ENCODE measurements around the gene LPCAT2.

The LPCAT2 gene

DNA sequence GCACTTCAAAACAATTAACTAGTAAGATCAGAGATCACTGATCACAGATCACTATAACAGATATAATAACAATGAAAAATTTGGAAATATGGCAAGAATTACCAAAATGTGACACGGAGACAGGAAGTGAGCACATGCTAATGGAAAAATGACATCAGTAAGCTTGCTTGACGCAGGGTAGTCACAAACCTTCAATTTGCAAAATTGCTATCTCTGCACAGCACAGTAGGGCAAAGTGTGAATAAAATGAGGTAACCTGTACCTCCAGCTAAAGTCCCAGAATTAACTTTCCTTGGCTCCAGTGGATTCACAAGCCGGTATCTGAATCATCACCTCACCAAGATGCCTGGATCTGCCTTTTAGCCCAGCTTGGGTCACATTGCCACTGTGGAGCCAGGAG lies 34.1 kb upstream of the LPCAT2 start:
- no peak for DNase-seq (ENCODE audit: low spot score)
- ChIA-PET CTCF (no interaction called here), POLR2A (ENCODE audit: low non-redundant PET) (no interaction called here)

DNA sequence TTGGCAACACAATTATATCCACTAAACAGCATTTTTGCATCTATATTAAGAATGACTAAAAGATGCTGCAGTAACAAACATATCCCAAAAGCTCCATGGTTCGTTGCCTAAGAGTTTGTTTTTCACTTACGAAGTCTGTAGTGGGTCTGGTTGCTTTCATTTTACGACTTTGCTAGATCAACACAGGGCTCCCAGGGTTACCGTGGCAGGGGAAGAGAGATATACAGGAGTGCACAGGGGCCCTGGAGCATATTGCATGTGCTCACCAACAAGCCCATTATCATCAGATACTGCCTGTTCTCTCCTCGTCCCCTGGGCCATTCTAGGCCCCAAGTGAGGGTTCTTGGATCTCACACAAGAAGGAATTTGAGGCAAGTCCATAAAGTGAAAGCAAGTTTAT lies 33.0 kb upstream of the LPCAT2 start:
- H3K27ac ChIP-seq = no peak overlapping the region
- POLR2A ChIA-PET (ENCODE audit: low non-redundant PET) = no interaction called here
- TF ChIP-seq, protein P1, sequence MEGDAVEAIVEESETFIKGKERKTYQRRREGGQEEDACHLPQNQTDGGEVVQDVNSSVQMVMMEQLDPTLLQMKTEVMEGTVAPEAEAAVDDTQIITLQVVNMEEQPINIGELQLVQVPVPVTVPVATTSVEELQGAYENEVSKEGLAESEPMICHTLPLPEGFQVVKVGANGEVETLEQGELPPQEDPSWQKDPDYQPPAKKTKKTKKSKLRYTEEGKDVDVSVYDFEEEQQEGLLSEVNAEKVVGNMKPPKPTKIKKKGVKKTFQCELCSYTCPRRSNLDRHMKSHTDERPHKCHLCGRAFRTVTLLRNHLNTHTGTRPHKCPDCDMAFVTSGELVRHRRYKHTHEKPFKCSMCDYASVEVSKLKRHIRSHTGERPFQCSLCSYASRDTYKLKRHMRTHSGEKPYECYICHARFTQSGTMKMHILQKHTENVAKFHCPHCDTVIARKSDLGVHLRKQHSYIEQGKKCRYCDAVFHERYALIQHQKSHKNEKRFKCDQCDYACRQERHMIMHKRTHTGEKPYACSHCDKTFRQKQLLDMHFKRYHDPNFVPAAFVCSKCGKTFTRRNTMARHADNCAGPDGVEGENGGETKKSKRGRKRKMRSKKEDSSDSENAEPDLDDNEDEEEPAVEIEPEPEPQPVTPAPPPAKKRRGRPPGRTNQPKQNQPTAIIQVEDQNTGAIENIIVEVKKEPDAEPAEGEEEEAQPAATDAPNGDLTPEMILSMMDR (conservative IDR thresholded peaks at IDR 0.05; ENCODE audit: low read depth) = no peak
- CTCF ChIA-PET = no interaction called here
- DNase-seq (ENCODE audit: low spot score) = no peak

More for the DNA sequence above, 34.1 kb upstream of the LPCAT2 start:
- no peak overlapping the region for H3K27ac ChIP-seq
- TF ChIP-seq, protein P1 (conservative IDR thresholded peaks at IDR 0.05; ENCODE audit: low read depth) = no peak

DNA sequence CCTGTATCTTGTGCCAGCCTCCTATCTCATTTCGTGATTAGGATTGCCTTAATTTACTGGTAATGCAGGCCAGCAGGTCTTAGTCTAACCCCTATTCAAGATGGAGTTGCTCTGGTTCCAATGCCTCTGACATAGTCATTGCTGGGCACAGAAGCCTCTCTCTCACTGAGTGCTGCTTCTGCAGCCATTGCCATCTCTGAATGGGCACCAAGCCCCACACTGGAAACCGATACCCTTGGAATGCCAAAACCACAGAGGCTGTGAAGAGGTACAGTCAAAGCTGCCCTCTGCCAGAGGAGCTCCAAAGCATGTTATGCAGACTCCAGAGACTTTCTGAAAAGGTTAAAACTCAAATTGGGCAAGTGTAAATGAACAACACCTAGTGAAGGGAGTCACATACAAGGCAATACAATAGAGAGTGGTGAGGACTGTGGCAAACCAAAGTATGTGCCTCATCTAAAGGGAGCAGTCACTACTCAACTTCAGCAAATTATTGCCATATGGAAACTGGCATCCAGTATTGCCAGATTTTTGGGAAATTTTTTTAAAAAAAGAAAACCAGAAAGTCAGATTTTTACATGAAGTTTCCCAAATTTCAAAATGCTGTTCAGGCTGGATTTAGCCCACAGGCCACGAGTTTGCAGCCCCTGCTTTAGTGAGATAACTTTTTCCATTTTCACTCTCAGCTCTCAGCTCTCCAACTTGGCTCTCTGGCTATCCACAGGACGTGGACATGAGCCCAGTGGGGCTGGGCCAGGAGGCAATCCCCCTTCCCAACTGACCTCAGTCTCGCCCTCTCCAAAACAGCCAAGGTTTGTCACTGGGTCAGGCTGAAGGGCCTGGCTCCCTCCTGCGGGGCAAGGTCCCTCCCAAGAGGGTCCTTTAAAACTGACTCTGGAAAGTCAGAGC lies 32.0 kb upstream of the LPCAT2 start:
- POLR2A ChIA-PET (ENCODE audit: low non-redundant PET) = no interaction called here

DNA sequence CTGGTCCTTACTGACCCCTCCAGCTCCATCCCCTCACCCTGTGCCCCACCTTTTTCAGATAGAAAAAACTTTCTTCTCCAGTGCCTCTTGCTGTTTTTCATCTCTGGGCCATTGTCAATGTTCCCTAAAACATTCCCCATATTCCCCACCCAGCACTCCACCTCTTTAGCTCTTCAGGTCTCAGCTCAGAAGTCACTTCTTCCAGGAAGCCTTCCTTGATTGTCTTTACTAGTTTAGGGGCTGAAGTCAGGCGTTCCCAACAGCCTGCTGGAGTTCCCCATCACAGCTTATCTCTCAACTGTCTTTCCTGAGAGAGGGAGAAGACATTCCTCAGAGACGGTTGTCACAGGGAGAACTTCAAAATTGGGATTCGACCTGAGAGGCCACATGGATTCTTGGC lies 31.1 kb upstream of the LPCAT2 start:
- DNase-seq (ENCODE audit: low spot score) = no peak
- TF ChIP-seq, protein P1 (conservative IDR thresholded peaks at IDR 0.05; ENCODE audit: low read depth) = no peak
- POLR2A ChIA-PET (ENCODE audit: low non-redundant PET) = no interaction called here
- H3K27ac ChIP-seq = no peak overlapping the region
- CTCF ChIA-PET = no interaction called here

More for the DNA sequence above, 32.0 kb upstream of the LPCAT2 start:
- TF ChIP-seq, protein P1 (conservative IDR thresholded peaks at IDR 0.05; ENCODE audit: low read depth) = no peak
- no peak overlapping the region for H3K27ac ChIP-seq
- no peak for DNase-seq (ENCODE audit: low spot score)
- CTCF ChIA-PET = interaction anchor here (1.0 kb wide), 1 partner anchor 12 kb away, joined by 3 read pairs; no protein-coding TSS in a partner anchor

DNA sequence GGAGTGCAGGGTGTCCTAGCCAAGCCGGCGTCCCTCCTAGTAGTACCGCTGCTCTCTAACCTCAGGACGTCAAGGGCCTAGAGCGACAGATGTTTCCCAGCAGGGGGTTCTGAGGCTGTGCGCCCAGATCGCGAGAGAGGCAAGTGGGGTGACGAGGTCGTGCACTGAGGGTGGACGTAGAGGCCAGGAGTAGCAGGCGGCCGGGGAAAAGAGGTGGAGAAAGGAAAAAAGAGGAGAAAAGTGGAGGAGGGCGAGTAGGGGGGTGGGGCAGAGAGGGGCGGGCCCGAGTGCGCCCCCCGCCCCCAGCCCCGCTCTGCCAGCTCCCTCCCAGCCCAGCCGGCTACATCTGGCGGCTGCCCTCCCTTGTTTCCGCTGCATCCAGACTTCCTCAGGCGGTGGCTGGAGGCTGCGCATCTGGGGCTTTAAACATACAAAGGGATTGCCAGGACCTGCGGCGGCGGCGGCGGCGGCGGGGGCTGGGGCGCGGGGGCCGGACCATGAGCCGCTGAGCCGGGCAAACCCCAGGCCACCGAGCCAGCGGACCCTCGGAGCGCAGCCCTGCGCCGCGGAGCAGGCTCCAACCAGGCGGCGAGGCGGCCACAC lies 29.9 kb upstream of the LPCAT2 start, which contains the start of gene MMP2:
Gene MMP2, plus strand, starts transcription at position 372 of the 603 bp plus-strand sequence. CDS start 282 bp downstream, outside the sequence.
- ChIA-PET CTCF (no interaction called here), POLR2A (ENCODE audit: low non-redundant PET) (no interaction called here)
- H3K27ac ChIP-seq = peak within 1 kb of the TSS; percentile 59
- peak; percentile 23 for DNase-seq (ENCODE audit: low spot score)
- TF ChIP-seq, protein P1 (conservative IDR thresholded peaks at IDR 0.05; ENCODE audit: low read depth) = no peak

DNA sequence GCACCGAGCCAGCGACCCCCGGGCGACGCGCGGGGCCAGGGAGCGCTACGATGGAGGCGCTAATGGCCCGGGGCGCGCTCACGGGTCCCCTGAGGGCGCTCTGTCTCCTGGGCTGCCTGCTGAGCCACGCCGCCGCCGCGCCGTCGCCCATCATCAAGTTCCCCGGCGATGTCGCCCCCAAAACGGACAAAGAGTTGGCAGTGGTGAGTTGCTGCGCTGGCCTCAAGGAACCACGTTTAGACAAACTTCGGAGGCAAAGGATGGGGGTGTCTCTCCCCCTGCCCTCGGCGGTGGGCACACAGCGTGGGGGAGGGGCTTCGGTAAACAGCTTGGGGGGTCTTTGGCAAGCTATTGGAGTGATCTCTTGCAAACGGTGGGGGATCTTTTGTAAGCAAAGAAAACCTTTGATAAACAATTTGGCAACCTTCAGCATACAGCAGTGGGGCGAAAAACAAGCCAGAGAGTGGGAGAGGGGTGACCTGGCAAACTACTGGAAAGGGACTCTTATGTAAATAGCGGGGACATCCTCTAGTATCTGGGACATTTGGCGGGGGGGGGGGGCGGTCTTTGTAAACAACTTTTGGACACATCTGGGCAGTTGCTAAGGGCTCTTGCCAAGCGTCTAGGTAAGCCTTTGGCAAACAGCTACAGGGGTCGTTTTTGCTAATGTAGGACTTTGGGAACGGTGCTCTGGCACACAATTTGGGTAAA lies 29.3 kb upstream of the LPCAT2 start:
- TF ChIP-seq, protein P1 (conservative IDR thresholded peaks at IDR 0.05; ENCODE audit: low read depth) = no peak
- no peak for DNase-seq (ENCODE audit: low spot score)
- peak overlapping the region; percentile 59 for H3K27ac ChIP-seq
- POLR2A ChIA-PET (ENCODE audit: low non-redundant PET) = interaction anchor here (0.7 kb wide), 1 partner anchor 11 kb away, joined by 4 read pairs; no protein-coding TSS in a partner anchor
- CTCF ChIA-PET = interaction anchor here (0.7 kb wide), 1 partner anchor 231 kb away, joined by 5 read pairs; no protein-coding TSS in a partner anchor
